ENCODE results near the gene ZBTB45. TPM values are rescaled to one million over a fixed set of nuclear protein-coding genes. Genes with fewer than 3 reads are reported as not detected.
"Not testable (repeated sequence)": the region's sequence is repeated elsewhere in the genome, so short reads cannot be mapped to it uniquely, and the experiment has no call there.

The ZBTB45 gene
- total RNA-seq, 1 donor from 2014 or later = 27.2 TPM

DNA sequence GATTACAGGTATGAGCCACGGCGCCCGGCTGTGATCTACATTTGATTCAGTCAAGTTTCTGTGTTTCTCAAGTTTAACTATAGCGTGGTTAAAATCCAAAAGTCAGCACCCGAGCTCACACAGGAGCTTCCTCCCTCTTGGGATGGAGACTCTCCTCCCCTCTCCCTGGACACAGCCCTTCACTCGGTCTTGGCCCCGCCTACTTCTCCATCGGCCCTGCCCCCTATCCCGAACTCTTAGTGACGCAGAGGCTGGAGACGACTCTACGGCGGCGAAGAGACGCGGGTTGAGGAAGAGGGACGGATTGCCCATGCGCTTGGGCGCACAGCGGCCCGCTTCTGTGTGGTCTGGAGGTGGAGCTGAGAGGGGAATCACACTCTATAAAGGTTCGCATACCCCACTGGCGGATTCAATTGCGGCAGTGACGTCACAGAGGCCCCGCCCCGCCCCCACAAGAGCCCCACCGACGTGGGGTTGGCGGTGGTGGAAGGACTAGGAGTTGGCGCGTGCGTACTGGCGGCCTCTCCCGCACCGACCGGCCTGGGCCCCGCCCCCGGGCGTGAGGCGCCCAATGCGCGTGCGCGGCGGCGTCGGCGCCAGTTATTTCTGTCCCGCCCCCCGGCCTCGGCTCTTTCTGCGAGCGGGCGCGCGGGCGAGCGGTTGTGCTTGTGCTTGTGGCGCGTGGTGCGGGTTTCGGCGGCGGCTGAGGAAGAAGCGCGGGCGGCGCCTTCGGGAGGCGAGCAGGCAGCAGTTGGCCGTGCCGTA lies 24.4 kb upstream of the ZBTB45 start, which contains the start of gene TRIM28:
TRIM28 (plus strand) TSS at position 239 of the 765 bp plus-strand sequence. CDS start 694 bp downstream, outside the sequence.
- peaks cover 10% of the 10 kb centered on the region for H3K4me1 Mint-ChIP-seq (ENCODE audit: low read depth, unreplicated experiment)
- DNase-seq = peak; percentile 99
- peak within 1 kb of the TSS; percentile 97 for H3K4me3 Mint-ChIP-seq (ENCODE audit: unreplicated experiment)
- no peaks in the 10 kb centered on the region for H3K36me3 Mint-ChIP-seq (ENCODE audit: unreplicated experiment)
- H3K9me3 Mint-ChIP-seq (ENCODE audit: unreplicated experiment) = peaks cover 22% of the 10 kb centered on the region
- TF ChIP-seq, protein P1, sequence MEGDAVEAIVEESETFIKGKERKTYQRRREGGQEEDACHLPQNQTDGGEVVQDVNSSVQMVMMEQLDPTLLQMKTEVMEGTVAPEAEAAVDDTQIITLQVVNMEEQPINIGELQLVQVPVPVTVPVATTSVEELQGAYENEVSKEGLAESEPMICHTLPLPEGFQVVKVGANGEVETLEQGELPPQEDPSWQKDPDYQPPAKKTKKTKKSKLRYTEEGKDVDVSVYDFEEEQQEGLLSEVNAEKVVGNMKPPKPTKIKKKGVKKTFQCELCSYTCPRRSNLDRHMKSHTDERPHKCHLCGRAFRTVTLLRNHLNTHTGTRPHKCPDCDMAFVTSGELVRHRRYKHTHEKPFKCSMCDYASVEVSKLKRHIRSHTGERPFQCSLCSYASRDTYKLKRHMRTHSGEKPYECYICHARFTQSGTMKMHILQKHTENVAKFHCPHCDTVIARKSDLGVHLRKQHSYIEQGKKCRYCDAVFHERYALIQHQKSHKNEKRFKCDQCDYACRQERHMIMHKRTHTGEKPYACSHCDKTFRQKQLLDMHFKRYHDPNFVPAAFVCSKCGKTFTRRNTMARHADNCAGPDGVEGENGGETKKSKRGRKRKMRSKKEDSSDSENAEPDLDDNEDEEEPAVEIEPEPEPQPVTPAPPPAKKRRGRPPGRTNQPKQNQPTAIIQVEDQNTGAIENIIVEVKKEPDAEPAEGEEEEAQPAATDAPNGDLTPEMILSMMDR (IDR thresholded peaks at IDR 0.05; ENCODE audit: partially characterized antibody, unreplicated experiment) = no peak
- peaks cover 23% of the 10 kb centered on the region for H3K27me3 Mint-ChIP-seq (ENCODE audit: unreplicated experiment)
- peak within 1 kb of the TSS; percentile 97 for H3K27ac Mint-ChIP-seq (ENCODE audit: unreplicated experiment)

DNA sequence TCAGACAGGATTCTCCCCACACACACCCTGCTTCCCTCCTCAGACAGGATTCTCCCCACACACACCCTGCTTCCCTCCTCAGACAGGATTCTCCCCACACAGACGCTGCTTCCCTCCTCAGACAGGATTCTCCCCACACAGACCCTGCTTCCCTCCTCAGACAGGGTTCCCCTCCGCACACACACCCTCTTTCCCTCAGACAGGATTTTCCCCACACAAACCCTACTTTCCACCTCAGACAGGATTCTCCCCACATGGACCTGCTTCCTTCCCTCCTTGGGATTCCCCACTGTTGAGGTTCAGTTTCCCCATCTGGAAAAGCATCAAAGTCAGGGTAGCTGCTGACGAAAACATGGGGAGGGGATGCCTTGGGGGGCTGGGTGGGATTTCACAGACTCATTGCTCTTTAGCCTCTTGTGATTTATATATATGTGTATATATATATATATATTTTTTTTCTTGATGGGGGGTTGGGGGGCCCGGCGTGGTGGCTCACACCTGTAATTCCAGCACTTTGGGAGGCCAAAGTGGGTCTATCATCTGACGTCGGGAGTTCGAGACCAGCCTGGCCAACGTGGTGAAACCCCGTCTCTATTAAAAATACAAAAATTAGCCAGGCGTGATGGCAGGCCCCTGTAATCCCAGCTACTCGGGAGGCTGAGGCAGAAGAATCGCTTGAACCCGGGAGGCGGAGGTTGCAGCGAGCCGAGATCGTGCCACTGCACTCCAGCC lies 23.2 kb upstream of the ZBTB45 start:
- not testable (repeated sequence) for H3K4me1 Mint-ChIP-seq (ENCODE audit: low read depth, unreplicated experiment); H3K27ac Mint-ChIP-seq (ENCODE audit: unreplicated experiment); DNase-seq; H3K4me3 Mint-ChIP-seq (ENCODE audit: unreplicated experiment); H3K36me3 Mint-ChIP-seq (ENCODE audit: unreplicated experiment)
- Mint-ChIP-seq H3K9me3 (ENCODE audit: unreplicated experiment) (peaks cover 22% of the 10 kb centered on the region), H3K27me3 (ENCODE audit: unreplicated experiment) (peaks cover 25% of the 10 kb centered on the region)

DNA sequence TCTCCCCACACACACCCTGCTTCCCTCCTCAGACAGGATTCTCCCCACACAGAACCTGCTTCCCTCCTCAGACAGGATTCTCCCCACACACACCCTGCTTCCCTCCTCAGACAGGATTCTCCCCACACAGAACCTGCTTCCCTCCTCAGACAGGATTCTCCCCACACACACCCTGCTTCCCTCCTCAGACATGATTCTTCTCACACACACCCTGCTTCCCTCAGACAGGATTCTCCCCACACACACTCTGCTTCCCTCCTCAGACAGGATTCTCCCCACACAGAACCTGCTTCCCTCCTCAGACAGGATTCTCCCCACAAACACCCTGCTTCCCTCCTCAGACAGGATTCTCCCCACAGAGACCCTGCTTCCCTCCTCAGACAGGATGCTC lies 19.6 kb upstream of the ZBTB45 start:
- not testable (repeated sequence) for H3K36me3 Mint-ChIP-seq (ENCODE audit: unreplicated experiment); H3K27ac Mint-ChIP-seq (ENCODE audit: unreplicated experiment); H3K4me3 Mint-ChIP-seq (ENCODE audit: unreplicated experiment); H3K9me3 Mint-ChIP-seq (ENCODE audit: unreplicated experiment); DNase-seq; H3K4me1 Mint-ChIP-seq (ENCODE audit: low read depth, unreplicated experiment)
- peaks cover 13% of the 10 kb centered on the region for H3K27me3 Mint-ChIP-seq (ENCODE audit: unreplicated experiment)

DNA sequence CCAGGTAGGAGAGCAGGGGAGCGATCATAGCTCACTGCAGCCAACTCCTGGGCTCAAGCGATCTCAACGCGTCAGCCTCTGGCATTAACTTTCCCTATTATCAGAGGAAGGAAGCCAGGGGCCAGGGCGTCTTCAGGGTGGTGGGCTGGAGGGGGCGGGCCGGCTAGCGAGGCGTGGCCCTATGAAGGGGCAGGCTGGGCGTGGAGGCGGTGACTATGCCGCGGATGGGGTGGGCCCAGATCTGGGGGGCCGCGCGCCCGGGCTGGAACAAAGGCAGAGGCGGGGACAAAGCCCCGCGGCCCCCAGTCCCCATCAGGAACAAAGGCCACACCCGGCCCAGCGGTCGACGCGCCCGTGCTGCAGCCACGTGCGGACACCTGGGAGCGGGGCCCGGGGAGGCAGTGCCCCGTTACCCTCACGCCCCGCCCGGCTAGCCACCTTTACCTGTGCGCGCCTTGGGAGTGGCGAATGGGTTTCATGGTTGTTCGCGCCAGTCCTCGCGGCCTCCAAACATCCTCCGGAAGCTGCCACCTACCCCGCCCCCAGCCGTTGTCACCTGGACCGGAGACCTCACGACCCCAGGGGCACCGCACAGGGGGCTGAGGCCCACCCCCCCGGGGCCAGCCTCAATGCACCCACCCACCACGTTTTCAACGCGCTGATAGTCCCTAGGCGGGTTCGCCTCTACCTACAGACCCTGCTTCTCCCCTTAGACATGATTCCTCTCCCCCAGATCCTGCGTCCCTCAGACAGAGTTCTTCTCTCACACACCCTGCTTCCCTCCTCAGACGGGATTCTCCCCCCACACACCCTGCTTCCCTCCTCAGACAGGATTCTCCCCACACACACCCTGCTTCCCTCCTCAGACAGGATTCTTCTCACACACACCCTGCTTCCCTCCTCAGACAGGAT lies 18.9 kb upstream of the ZBTB45 start:
- Mint-ChIP-seq H3K27ac (ENCODE audit: unreplicated experiment) (peak overlapping the region; percentile 62), H3K36me3 (ENCODE audit: unreplicated experiment) (no peaks in the 10 kb centered on the region), H3K27me3 (ENCODE audit: unreplicated experiment) (peaks cover 10% of the 10 kb centered on the region), H3K4me3 (ENCODE audit: unreplicated experiment) (peak overlapping the region; percentile 84), H3K4me1 (ENCODE audit: low read depth, unreplicated experiment) (no peaks in the 10 kb centered on the region), H3K9me3 (ENCODE audit: unreplicated experiment) (no peaks in the 10 kb centered on the region)
- TF ChIP-seq, protein P1 (IDR thresholded peaks at IDR 0.05; ENCODE audit: partially characterized antibody, unreplicated experiment) = no peak
- DNase-seq = peak; percentile 77

DNA sequence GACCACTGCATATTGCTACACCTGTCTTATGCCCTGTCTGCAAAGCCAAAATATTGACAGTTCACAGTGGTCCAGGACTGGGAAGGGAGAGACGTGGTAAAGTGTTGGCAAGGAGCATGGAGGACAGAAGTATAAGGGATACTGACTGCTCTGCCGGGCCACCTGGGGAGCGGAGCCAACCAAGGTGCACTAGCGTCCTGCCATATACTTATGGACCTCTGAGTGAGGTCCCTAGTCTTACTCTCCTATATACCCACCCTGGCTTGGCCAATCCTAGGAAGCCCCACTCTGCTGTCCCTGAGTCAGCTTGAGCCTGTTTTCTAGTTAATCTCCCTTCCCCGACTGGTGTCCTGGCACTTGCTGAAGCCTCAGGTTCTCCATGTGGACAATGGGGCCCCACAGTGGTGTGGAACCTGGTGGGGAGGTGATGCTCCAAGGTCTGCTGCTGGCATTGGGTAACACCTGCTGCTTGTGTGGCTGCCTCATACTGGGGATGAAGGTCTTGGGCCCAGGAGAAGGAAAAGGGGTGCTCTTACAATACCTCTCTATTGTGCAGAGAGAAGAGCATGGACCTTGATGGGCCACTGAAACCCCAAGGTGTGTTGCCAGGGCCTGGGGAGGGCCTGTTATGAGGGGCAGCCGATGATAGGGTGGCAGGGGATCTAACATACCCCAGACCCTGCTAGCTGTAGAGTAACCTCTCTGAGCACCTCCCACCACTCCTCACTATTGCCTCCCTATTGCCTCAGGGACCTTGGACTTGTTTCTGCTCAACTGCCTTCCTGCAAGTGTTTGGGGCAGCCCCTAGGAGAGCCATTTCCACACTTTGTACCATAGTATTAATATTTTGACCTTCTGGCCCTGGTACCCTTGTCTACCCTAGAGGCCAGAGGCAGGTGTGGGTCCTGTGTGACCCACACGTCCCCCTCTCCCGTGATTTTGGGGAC lies 17.5 kb upstream of the ZBTB45 start:
- H3K27ac Mint-ChIP-seq (ENCODE audit: unreplicated experiment) = no peak overlapping the region
- peak overlapping the region; percentile 30 for H3K4me3 Mint-ChIP-seq (ENCODE audit: unreplicated experiment)
- TF ChIP-seq, protein P1 (IDR thresholded peaks at IDR 0.05; ENCODE audit: partially characterized antibody, unreplicated experiment) = no peak
- H3K9me3 Mint-ChIP-seq (ENCODE audit: unreplicated experiment) = peaks cover 1% of the 10 kb centered on the region
- H3K4me1 Mint-ChIP-seq (ENCODE audit: low read depth, unreplicated experiment) = no peaks in the 10 kb centered on the region
- H3K36me3 Mint-ChIP-seq (ENCODE audit: unreplicated experiment) = no peaks in the 10 kb centered on the region
- DNase-seq = no peak
- peaks cover 10% of the 10 kb centered on the region for H3K27me3 Mint-ChIP-seq (ENCODE audit: unreplicated experiment)
